Measurements from ENCODE around the gene PPP2R2D.

DNA sequence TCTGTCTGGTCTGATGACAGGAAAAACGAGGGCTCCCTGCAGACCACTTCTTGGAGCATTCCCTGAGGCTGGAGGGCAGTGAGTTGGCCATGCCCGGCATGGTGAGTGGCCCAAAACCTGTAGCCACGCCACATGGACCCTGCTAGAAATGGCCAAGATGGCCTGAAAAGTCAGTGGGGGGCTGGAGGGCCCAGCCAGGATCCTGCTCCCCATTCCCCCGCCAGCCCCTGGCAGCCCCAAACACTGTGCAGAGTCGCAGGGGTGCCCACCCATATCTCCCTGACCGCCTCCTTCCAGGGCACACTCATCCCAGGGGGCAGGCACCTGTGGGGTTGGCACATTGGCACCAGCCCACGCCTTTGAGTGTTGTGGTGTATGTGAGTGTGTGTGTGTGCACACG, 18.7 kb upstream of the PPP2R2D start:
- TF ChIP-seq, protein P1, sequence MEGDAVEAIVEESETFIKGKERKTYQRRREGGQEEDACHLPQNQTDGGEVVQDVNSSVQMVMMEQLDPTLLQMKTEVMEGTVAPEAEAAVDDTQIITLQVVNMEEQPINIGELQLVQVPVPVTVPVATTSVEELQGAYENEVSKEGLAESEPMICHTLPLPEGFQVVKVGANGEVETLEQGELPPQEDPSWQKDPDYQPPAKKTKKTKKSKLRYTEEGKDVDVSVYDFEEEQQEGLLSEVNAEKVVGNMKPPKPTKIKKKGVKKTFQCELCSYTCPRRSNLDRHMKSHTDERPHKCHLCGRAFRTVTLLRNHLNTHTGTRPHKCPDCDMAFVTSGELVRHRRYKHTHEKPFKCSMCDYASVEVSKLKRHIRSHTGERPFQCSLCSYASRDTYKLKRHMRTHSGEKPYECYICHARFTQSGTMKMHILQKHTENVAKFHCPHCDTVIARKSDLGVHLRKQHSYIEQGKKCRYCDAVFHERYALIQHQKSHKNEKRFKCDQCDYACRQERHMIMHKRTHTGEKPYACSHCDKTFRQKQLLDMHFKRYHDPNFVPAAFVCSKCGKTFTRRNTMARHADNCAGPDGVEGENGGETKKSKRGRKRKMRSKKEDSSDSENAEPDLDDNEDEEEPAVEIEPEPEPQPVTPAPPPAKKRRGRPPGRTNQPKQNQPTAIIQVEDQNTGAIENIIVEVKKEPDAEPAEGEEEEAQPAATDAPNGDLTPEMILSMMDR (IDR thresholded peaks at IDR 0.05; ENCODE audit: poor library complexity), result no peak
- TF ChIP-seq EZH2phosphoT487 (IDR thresholded peaks at IDR 0.05; ENCODE audit: low read depth, severe bottlenecking, unreplicated experiment) (no peak), EZH2 (IDR thresholded peaks at IDR 0.05; ENCODE audit: borderline replicate concordance) (no peak)

All from hepatocyte (in vitro differentiated cells).